A673 (cell line): ENCODE measurements around the gene UBASH3A.

Experiments
- CTCF ChIP-seq: fragments of 300-800, 200-600 bp; sonication (generic); conservative IDR thresholded peaks from 2 replicates; pipeline ENCODE4 v1.5.1; 2017; ENCODE audit warnings: low read depth, mild to moderate bottlenecking, antibody characterized with exemption, low read length, moderate library complexity, mixed read lengths
- EZH2 ChIP-seq: fragments of 200-600 bp; sonication (generic); IDR thresholded peaks from 2 replicates; pipeline ENCODE4 v1.6.1; 2017; ENCODE audit warnings: borderline replicate concordance, low read depth, mild to moderate bottlenecking, mixed read lengths, antibody characterized with exemption, low read length; ENCODE audit not compliant: poor library complexity, severe bottlenecking

- TF ChIP-seq CTCF: no peak
- TF ChIP-seq EZH2: no peak
These were observed 62.1 kb downstream of the UBASH3A start for GRCh38 chr21:42465803-42466127.
